Transverse colon (tissue), 4 donors: ENCODE data around the gene TNS4. TPM values are rescaled to one million over a fixed set of nuclear protein-coding genes. Genes with fewer than 3 reads are reported as not detected.

Source experiments
- DNase-seq: peaks from one replicate; pipeline ENCODE4 v3.0.0-alpha.2; 2019
- H3K27ac ChIP-seq, 4 donors: fragments of 200-600 bp; sonication (generic); 2 replicates each; pipeline ENCODE4 v1.5.1; 2016 to 2018; ENCODE audit warnings: inconsistent platforms in 4 of 4
- H3K27me3 ChIP-seq: fragments of 200-600 bp; sonication (generic); 2 replicates; pipeline ENCODE4 v1.5.1; 2017; ENCODE audit warnings: inconsistent platforms
- H3K36me3 ChIP-seq, 4 donors: fragments of 200-600 bp; sonication (generic); 2 replicates each; pipeline ENCODE4 v1.5.1; 2017 to 2019; ENCODE audit warnings: inconsistent platforms in 4 of 4
- H3K4me1 ChIP-seq, 4 donors: fragments of 200-600 bp; sonication (generic); 2 replicates each; pipeline ENCODE4 v1.5.1; 2017 to 2020; ENCODE audit warnings: inconsistent platforms in 4 of 4
- H3K4me3 ChIP-seq, 4 donors: fragments of 200-600 bp; sonication (generic); 1 replicate in 1 of 4; 2 replicates in 3 of 4; pipeline versions ENCODE4 v1.5.1 to v1.6.1; 2017 to 2019; ENCODE audit warnings: inconsistent platforms in 4 of 4
- H3K9me3 ChIP-seq, 2 donors: fragments of 200-600 bp; sonication (generic); 2 replicates each; pipeline ENCODE4 v1.5.1; 2017 to 2019; ENCODE audit warnings: inconsistent platforms in 2 of 2
- EP300 ChIP-seq: sonication (generic); formaldehyde crosslinking; IDR thresholded peaks from one replicate; pipeline ENCODE4 v1.6.1; 2017; ENCODE audit warnings: antibody characterized with exemption, low read depth
- POLR2A ChIP-seq: fragments of 450-650 bp; IDR thresholded peaks from one replicate; pipeline ENCODE4 v1.6.1; 2016; ENCODE audit warnings: antibody characterized with exemption, mild to moderate bottlenecking, moderate library complexity
- POLR2AphosphoS5 ChIP-seq, 3 donors: sonication (generic); formaldehyde crosslinking; IDR thresholded peaks; one replicate each; pipeline ENCODE4 v1.6.1; 2016; ENCODE audit warnings: antibody characterized with exemption in 3 of 3
- WGBS, 2 donors: methylation state at CpG; one replicate each; pipeline ENCODE4 v1.1.5; 2018; ENCODE audit warnings: low coverage in 1 of 2; 5-methylcytosine and 5-hydroxymethylcytosine counted together
- in situ Hi-C, 4 donors: fragments of 200-750 bp; cut with MboI; loops; one replicate each; pipeline versions ENCODE4 v1.15.0 to v1.15.1; 2017; ENCODE audit warnings: low sequenced_read_pairs in 3 of 4, low pct_ligation_motif_present in 1 of 4, low pct_unique_long_range_greater_than_20kb in 1 of 4
- intact Hi-C: fragments of 100-400 bp; cut with DNase I; formaldehyde crosslinking; loops from one replicate; pipeline ENCODE4 v1.15.1; 2023; ENCODE audit warnings: low total_unique reads
- total RNA-seq, 4 donors: library from RNA; depleted of rRNA; stranded (reverse); fragments of >200 nt; gene quantifications; one replicate each; pipeline ENCODE4 v1.1.0, GENCODE V29; 2016
- TF ChIP-seq, protein P1 (sequence below), 5 experiments: fragments of 200-600 bp in 3 of 5; fragments of 450-650 bp in 2 of 5; sonication (generic) in 3 of 5; IDR thresholded peaks; 1 replicate in 2 of 5; 2 replicates in 3 of 5; pipeline ENCODE4 v1.5.1; 2016 to 2017; ENCODE audit warnings: antibody characterized with exemption in 5 of 5, inconsistent platforms in 3 of 5, mild to moderate bottlenecking in 2 of 5, moderate library complexity in 1 of 5

Gene TNS4
- total RNA-seq, 4 donors from 2014 or later: 1.2 to 4.2 (median 2.5) TPM; not detected in 1

DNA sequence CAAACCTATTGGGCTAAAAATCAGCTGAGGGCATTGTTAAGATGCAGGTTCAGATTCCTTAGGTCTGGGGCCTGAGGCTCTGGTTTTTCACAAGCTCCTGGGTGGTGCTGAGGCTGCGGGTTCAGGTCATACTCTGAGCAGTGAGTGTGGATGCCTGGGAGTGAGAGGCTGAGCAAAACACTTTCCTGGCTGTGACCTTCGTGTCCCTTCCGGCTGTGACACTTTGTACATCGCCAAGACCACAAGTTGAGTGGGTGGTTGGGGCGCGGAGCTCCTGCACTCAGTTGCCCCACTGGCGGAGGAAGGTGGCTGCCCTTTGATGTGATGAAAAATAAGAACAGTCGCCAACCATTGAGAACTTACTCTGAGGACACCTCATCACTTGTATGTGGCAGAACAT, 39.0 kb upstream of the TNS4 start:
- intact Hi-C loops (no loop called here), in situ Hi-C loops (loop anchor here in 2 of 4 donors (25.0 kb wide), 1 partner anchor 103 kb away; the partner anchor contains the start of gene IGFBP4 (in 2 of the 2))
- Histone ChIP-seq H3K9me3 (no peaks in the 10 kb centered on the region), H3K36me3 (no peaks in the 10 kb centered on the region), H3K4me3 (no peak overlapping the region), H3K27me3 (no peaks in the 10 kb centered on the region), H3K4me1 (peaks cover 21 to 55% (median 37%) of the 10 kb centered on the region in 4 donors), H3K27ac (peak overlapping the region; percentile 83 to 92 (median 86))
- TF ChIP-seq EP300 (no peak), POLR2A (no peak), POLR2AphosphoS5 (IDR thresholded peaks at IDR 0.05) (no peak)
- TF ChIP-seq, protein P1, sequence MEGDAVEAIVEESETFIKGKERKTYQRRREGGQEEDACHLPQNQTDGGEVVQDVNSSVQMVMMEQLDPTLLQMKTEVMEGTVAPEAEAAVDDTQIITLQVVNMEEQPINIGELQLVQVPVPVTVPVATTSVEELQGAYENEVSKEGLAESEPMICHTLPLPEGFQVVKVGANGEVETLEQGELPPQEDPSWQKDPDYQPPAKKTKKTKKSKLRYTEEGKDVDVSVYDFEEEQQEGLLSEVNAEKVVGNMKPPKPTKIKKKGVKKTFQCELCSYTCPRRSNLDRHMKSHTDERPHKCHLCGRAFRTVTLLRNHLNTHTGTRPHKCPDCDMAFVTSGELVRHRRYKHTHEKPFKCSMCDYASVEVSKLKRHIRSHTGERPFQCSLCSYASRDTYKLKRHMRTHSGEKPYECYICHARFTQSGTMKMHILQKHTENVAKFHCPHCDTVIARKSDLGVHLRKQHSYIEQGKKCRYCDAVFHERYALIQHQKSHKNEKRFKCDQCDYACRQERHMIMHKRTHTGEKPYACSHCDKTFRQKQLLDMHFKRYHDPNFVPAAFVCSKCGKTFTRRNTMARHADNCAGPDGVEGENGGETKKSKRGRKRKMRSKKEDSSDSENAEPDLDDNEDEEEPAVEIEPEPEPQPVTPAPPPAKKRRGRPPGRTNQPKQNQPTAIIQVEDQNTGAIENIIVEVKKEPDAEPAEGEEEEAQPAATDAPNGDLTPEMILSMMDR (IDR thresholded peaks at IDR 0.05): no peak
- WGBS, 2 donors: 84% methylated on average over 7 of the region's 8 CpGs; no CpG with 5 or more reads in 1 of the 2 donors
- no peak for DNase-seq

DNA sequence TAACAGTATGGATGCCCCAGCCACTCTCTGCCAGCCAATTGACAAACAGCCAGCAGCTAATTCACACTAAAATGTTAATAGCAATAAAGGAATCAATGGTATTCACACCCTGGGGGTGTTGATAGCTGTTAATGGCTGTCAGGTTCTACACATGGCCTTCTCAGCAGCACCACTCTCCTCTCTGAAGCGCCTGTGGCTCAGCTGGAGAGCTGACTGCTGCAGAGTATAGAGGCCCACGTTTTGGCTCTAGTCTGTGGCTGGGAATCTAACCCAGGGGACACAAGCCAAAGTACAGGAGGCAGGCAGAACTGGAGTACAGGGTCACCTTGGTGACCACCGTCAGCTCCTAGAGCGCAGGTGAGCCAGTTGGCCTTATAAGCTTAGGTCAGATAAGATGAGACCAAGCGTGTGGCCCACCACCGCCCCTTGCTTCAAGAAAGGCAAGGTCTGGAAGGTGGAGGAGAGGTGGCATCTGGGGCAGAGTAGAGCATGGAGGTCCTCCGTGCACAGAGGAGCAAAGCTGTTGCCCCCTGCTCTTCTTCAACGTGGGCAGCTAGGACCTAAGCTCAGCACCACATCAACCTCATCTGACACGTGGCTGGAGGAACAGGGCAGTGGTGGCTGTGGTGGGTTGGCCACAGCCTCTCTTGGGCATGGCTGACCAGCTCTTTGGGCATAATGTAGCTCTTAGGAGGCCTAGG, 38.4 kb upstream of the TNS4 start:
- Histone ChIP-seq H3K27me3 (no peaks in the 10 kb centered on the region), H3K27ac (peak overlapping the region; percentile 49 to 92 (median 86)), H3K36me3 (no peaks in the 10 kb centered on the region), H3K4me1 (peaks cover 21 to 55% (median 37%) of the 10 kb centered on the region in 4 donors), H3K9me3 (no peaks in the 10 kb centered on the region), H3K4me3 (no peak overlapping the region)
- intact Hi-C loops (no loop called here), in situ Hi-C loops (loop anchor here (10.0 to 25.0 kb wide), 3 partner anchors 103 to 175 kb away; partner anchors contain the start of genes GJD3 (in 2 of the 4) and IGFBP4 (in 2 of the 4))
- WGBS, 2 donors: 88% methylated on average over 9 of the region's 9 CpGs; no CpG with 5 or more reads in 1 of the 2 donors
- no peak for DNase-seq
- TF ChIP-seq POLR2AphosphoS5 (IDR thresholded peaks at IDR 0.05) (no peak), POLR2A (no peak), EP300 (no peak)
- TF ChIP-seq, protein P1 (IDR thresholded peaks at IDR 0.05): no peak

DNA sequence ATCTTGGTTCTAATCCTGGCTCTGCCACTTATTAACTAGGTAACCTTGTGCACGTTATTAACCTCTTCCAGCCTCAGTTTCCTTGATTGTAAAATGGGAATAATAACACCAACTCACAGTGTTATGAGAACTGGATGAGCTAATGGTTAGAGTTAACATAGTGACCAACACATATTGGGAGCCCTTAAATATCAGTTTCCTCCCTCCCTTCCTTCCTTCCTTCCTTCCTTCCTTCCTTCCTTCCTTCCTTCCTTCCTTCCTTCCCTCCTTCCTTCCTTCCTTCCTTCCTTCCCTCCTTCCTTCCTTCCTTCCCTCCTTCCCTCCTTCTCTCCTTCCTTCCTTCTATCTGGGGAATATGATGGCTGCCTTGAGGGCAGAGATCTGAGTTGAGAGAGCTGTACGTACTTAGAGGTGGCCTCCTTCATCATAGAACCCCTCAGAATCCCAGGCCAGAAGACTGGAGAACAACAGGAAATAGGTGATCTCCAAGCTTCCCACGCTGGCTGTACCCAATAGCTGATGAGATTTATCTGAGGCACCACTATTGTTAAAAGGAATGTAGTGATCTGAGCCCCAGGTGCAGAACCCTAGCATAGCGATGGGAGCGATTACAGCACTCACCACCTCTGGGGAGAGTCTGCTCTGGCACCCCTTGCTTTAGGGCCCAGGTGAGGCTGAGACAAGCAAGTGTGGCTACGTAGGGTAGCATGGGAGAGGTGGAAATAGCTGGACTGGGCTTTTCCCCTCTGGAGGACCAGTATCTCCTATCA, 37.7 kb upstream of the TNS4 start:
- Histone ChIP-seq H3K4me3 (no peak overlapping the region), H3K36me3 (no peaks in the 10 kb centered on the region), H3K4me1 (peaks cover 21 to 58% (median 37%) of the 10 kb centered on the region in 4 donors), H3K9me3 (no peaks in the 10 kb centered on the region), H3K27me3 (no peaks in the 10 kb centered on the region), H3K27ac (peak overlapping the region; percentile 31 to 92 (median 76))
- DNase-seq: no peak
- WGBS, 2 donors: 90 to 94% methylated on average over 2 to 6 of the region's 6 CpGs
- intact Hi-C loops (no loop called here), in situ Hi-C loops (loop anchor here (10.0 to 25.0 kb wide), 3 partner anchors 102 to 174 kb away; partner anchors contain the start of genes GJD3 (in 2 of the 4) and IGFBP4 (in 2 of the 4))
- TF ChIP-seq POLR2AphosphoS5 (IDR thresholded peaks at IDR 0.05): no peak
- TF ChIP-seq, protein P1 (IDR thresholded peaks at IDR 0.05): no peak
- TF ChIP-seq EP300: no peak
- TF ChIP-seq POLR2A: no peak
